HG02938 (cell line): ENCODE data around the gene TMEM69.
"Not testable (repeated sequence)": the region's sequence is repeated elsewhere in the genome, so short reads cannot be mapped to it uniquely, and the experiment has no call there.

ENCODE experiments used
- ATAC-seq: cut with Tn5 transposase; IDR thresholded peaks from one replicate; pipeline ENCODE4 v1.9.1; 2021; ENCODE audit warnings: mild to moderate bottlenecking, moderate library complexity; ENCODE audit not compliant: unreplicated experiment

The TMEM69 gene

GRCh38 chr1:45730780-45731319, 42.9 kb downstream of the TMEM69 start:
- ATAC-seq, result no peak

- no peak for ATAC-seq
Measured at GRCh38 chr1:45739137-45739536, 51.2 kb downstream of the TMEM69 start.

GRCh38 chr1:45739641-45740156, 51.7 kb downstream of the TMEM69 start:
- not testable (repeated sequence) for ATAC-seq
